Breast epithelium (tissue), 3 donors: ENCODE measurements around the gene ASB3.

Source experiments
- CTCF ChIP-seq, 3 donors: fragments of 450-650 bp; IDR thresholded peaks; one replicate each; pipeline ENCODE4 v1.5.1; 2016 to 2017; ENCODE audit warnings: antibody characterized with exemption in 3 of 3, mild to moderate bottlenecking in 3 of 3, moderate library complexity in 3 of 3
- POLR2AphosphoS5 ChIP-seq, 3 donors: sonication (generic); formaldehyde crosslinking; IDR thresholded peaks; one replicate each; pipeline ENCODE4 v1.6.1; 2017; ENCODE audit warnings: antibody characterized with exemption in 3 of 3

- no peak for TF ChIP-seq CTCF (IDR thresholded peaks at IDR 0.05)
- no peak for TF ChIP-seq POLR2AphosphoS5 (IDR thresholded peaks at IDR 0.05)
Measured at GRCh38 chr2:53672881-53673522, 113.8 kb downstream of the ASB3 start.
